ENCODE measurements around the gene ZNF317. TPM values are rescaled to one million over a fixed set of nuclear protein-coding genes. Genes with fewer than 3 reads are reported as not detected.
A peak's percentile ranks its signal among the peaks of the same experiment; 100 is the strongest.

Gene ZNF317
- total RNA-seq, 1 donor from 2014 or later, result 11.6 TPM

DNA sequence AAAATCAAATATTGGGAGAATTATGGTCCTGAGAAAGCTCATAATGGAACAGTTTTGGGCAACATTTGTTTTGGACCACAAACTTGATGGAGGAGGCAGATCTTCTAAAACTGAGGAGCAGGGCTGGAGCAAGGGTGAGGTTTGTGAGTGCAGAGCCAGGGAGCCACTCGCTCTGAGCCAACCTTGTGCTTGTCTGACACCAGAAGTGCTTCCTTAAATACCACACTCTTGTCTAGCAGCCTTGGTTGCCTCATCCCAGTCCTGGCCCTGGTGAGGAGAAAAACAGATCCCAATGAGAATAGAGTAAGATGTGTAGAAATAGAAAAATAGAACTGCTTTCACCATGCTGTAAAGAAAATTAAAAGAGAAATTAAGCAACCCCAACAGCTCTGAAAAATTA, 6.7 kb downstream of the ZNF317 start:
- FAIRE-seq, result no peak
- no peaks in the 10 kb centered on the region for H3K27me3 ChIP-seq (ENCODE audit: control insufficient read depth, insufficient read depth, low read length)
- H3K4me3 ChIP-seq (ENCODE audit: low read depth, low read length), result no peak overlapping the region
- TF ChIP-seq, protein P1, sequence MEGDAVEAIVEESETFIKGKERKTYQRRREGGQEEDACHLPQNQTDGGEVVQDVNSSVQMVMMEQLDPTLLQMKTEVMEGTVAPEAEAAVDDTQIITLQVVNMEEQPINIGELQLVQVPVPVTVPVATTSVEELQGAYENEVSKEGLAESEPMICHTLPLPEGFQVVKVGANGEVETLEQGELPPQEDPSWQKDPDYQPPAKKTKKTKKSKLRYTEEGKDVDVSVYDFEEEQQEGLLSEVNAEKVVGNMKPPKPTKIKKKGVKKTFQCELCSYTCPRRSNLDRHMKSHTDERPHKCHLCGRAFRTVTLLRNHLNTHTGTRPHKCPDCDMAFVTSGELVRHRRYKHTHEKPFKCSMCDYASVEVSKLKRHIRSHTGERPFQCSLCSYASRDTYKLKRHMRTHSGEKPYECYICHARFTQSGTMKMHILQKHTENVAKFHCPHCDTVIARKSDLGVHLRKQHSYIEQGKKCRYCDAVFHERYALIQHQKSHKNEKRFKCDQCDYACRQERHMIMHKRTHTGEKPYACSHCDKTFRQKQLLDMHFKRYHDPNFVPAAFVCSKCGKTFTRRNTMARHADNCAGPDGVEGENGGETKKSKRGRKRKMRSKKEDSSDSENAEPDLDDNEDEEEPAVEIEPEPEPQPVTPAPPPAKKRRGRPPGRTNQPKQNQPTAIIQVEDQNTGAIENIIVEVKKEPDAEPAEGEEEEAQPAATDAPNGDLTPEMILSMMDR (IDR thresholded peaks at IDR 0.05; ENCODE audit: insufficient read depth, low read length, severe bottlenecking), result no peak
- DNase-seq (ENCODE audit: low read depth), result no peak
- H3K36me3 ChIP-seq (ENCODE audit: control insufficient read depth, insufficient read depth, low read length), result peaks cover 3% of the 10 kb centered on the region

DNA sequence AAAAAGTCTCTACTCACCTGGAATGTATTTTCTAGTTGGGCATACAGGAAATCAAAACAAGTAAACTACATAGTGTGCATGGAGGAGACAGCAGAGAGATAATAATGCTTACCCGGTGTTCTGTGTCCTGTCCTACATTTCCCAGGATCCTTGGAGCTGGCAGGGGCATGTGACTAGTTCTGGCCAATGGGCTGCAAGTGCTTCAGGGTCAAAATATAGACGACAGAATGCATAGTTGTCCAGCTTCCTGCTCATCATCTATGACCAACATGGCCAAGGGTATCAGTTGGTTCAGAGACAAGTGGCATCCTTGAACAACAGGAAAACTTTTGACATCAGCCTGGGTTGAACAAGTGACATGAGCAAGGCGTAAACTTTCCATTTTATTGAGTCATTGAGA, 8.5 kb downstream of the ZNF317 start:
- FAIRE-seq, result no peak
- Histone ChIP-seq H3K27me3 (ENCODE audit: control insufficient read depth, insufficient read depth, low read length) (no peaks in the 10 kb centered on the region), H3K4me3 (ENCODE audit: low read depth, low read length) (no peak overlapping the region), H3K36me3 (ENCODE audit: control insufficient read depth, insufficient read depth, low read length) (peaks cover 5% of the 10 kb centered on the region)
- no peak for DNase-seq (ENCODE audit: low read depth)
- TF ChIP-seq, protein P1 (IDR thresholded peaks at IDR 0.05; ENCODE audit: insufficient read depth, low read length, severe bottlenecking), result no peak

DNA sequence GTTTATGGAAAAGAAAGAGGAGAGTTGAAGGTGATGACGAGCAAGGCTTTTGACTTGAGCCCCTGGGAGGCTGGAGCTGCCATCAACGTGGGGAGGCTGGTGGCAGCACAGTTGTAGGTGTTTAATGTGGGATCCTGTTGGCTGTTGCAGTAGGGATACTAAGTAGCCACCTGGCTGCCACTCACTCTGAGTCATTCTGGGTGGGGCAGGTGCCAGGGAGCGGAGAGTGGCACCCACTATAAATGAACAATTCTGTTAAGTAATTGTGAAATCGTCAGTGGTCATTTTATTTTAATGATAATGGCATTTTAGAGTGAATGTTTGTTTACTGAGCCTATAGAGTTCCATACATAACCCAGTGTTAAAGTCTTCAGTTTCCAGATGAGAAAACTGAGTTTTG, 9.8 kb downstream of the ZNF317 start:
- TF ChIP-seq, protein P1 (IDR thresholded peaks at IDR 0.05; ENCODE audit: insufficient read depth, low read length, severe bottlenecking), result no peak
- Histone ChIP-seq H3K36me3 (ENCODE audit: control insufficient read depth, insufficient read depth, low read length) (peaks cover 6% of the 10 kb centered on the region), H3K27me3 (ENCODE audit: control insufficient read depth, insufficient read depth, low read length) (no peaks in the 10 kb centered on the region), H3K4me3 (ENCODE audit: low read depth, low read length) (no peak overlapping the region)
- no peak for FAIRE-seq
- DNase-seq (ENCODE audit: low read depth), result peak; percentile 27

DNA sequence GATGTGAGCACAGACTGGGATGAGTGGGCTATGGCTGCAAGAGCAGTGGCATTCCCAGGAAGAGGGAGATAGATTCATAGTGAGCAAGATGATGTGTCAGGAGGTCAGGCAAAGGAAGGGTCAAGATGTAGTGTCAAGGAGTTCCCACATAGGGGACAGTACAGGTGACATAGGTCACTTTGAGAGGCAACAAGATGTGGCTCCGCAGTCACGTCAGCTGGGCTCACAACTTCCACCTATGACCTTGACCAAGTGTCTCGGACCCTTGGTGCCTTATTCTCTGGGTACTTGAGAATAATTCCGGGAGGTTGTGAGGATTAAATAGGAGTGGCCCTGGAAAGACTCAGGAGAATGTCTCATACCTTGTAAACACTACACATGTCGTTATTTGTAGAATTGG, 10.5 kb downstream of the ZNF317 start:
- FAIRE-seq (peak; percentile 7), DNase-seq (ENCODE audit: low read depth) (no peak)
- Histone ChIP-seq H3K27me3 (ENCODE audit: control insufficient read depth, insufficient read depth, low read length) (no peaks in the 10 kb centered on the region), H3K36me3 (ENCODE audit: control insufficient read depth, insufficient read depth, low read length) (peaks cover 6% of the 10 kb centered on the region), H3K4me3 (ENCODE audit: low read depth, low read length) (no peak overlapping the region)
- TF ChIP-seq, protein P1 (IDR thresholded peaks at IDR 0.05; ENCODE audit: insufficient read depth, low read length, severe bottlenecking), result no peak

DNA sequence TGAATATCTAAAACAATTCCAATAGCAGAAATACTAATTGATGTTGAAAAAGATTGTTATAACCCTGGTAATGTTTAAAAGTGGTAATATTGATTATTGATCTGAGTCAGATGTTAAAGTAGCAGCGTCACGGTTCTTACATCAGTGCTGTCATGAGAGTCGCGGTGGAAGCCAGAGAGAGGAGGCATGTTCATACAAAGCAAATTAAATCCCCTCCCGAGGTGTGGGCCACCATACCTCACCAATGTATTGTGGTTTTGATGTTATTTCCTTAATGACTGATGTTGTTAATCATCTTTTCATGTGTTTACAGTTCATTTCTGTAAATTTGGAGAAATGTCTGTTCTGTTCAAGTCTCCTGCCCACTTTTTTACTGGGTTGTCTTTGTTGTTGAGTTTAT, 11.2 kb downstream of the ZNF317 start:
- TF ChIP-seq, protein P1 (IDR thresholded peaks at IDR 0.05; ENCODE audit: insufficient read depth, low read length, severe bottlenecking), result no peak
- H3K4me3 ChIP-seq (ENCODE audit: low read depth, low read length), result no peak overlapping the region
- H3K36me3 ChIP-seq (ENCODE audit: control insufficient read depth, insufficient read depth, low read length), result peaks cover 6% of the 10 kb centered on the region
- DNase-seq (ENCODE audit: low read depth) (no peak), FAIRE-seq (no peak)
- no peaks in the 10 kb centered on the region for H3K27me3 ChIP-seq (ENCODE audit: control insufficient read depth, insufficient read depth, low read length)

DNA sequence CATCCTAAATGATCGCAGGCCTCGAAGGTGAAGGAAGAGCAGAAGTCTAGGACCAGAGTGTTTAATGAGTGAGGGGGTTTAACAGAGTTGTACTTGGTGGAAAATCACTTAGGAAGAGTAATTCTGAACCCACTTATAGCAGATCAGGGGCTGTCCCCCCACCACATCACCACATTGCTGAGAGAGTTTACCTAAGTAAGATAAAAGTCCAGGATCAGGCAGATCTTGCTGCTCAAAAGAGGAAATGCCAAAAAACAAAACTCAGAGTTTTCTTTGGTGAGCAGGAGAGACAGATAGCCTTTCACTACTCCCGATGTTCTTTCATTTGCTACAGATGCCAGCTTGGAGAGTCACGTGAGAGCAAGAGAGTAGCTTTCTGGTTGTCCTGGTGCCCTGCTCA, 15.4 kb downstream of the ZNF317 start:
- TF ChIP-seq, protein P1 (IDR thresholded peaks at IDR 0.05; ENCODE audit: insufficient read depth, low read length, severe bottlenecking), result no peak
- DNase-seq (ENCODE audit: low read depth), result no peak
- H3K36me3 ChIP-seq (ENCODE audit: control insufficient read depth, insufficient read depth, low read length), result peaks cover 28% of the 10 kb centered on the region
- no peaks in the 10 kb centered on the region for H3K27me3 ChIP-seq (ENCODE audit: control insufficient read depth, insufficient read depth, low read length)
- no peak overlapping the region for H3K4me3 ChIP-seq (ENCODE audit: low read depth, low read length)
- no peak for FAIRE-seq

All from bronchial epithelial cell (primary cell).